Stimulated activated CD4-positive, alpha-beta T cell treated with anti-CD3 and anti-CD28 coated beads, Interleukin-12 subunit alpha, Interleukin-12 subunit beta, amount 100 ng/mL, for 24 hours (primary cell): Measurements from ENCODE around the gene MINDY4.

Experiments
- DNase-seq, 2 experiments: peaks; one replicate each; pipeline ENCODE4 v3.0.0-alpha.2; 2020; ENCODE audit warnings: low read depth in 2 of 2

Gene MINDY4

GRCh38 chr7:30835396-30835915 lies 64.2 kb downstream of the MINDY4 start:
- no peak for DNase-seq

- no peak for DNase-seq
Measured at GRCh38 chr7:30836991-30837390, 65.8 kb downstream of the MINDY4 start.

- DNase-seq: no peak
Measured at GRCh38 chr7:30837581-30837980, 66.4 kb downstream of the MINDY4 start.

GRCh38 chr7:30838008-30838407 lies 66.8 kb downstream of the MINDY4 start:
- no peak for DNase-seq

GRCh38 chr7:30840141-30841024 lies 69.2 kb downstream of the MINDY4 start:
- DNase-seq: no peak

- DNase-seq: no peak
Measured at GRCh38 chr7:30841025-30841735, 70.0 kb downstream of the MINDY4 start.

- no peak for DNase-seq
Measured at GRCh38 chr7:30841801-30842541, 70.8 kb downstream of the MINDY4 start.

GRCh38 chr7:30842542-30843451 lies 71.6 kb downstream of the MINDY4 start:
- no peak for DNase-seq

GRCh38 chr7:30843741-30844482 lies 72.7 kb downstream of the MINDY4 start:
- DNase-seq: no peak

- no peak for DNase-seq
Measured at GRCh38 chr7:30844483-30844874, 73.3 kb downstream of the MINDY4 start.

GRCh38 chr7:30844916-30845315 lies 73.7 kb downstream of the MINDY4 start:
- DNase-seq: no peak

GRCh38 chr7:30845426-30846135 lies 74.4 kb downstream of the MINDY4 start:
- DNase-seq: no peak

- DNase-seq: no peak
Measured at GRCh38 chr7:30846378-30846777, 75.2 kb downstream of the MINDY4 start.

- no peak for DNase-seq
Measured at GRCh38 chr7:30848121-30848855, 77.1 kb downstream of the MINDY4 start.

- no peak for DNase-seq
Measured at GRCh38 chr7:30849565-30849964, 78.3 kb downstream of the MINDY4 start.

GRCh38 chr7:30850426-30850825 lies 79.2 kb downstream of the MINDY4 start:
- no peak for DNase-seq

GRCh38 chr7:30851651-30852307 lies 80.6 kb downstream of the MINDY4 start:
- no peak for DNase-seq

- no peak for DNase-seq
Measured at GRCh38 chr7:30852308-30852684, 81.1 kb downstream of the MINDY4 start.
